ENCODE data around the gene KERA. TPM values are rescaled to one million over a fixed set of nuclear protein-coding genes. Genes with fewer than 3 reads are reported as not detected.

Gene KERA
- total RNA-seq = not detected in 2 replicates

GRCh38 chr12:91057368-91058165, at the start of gene KERA:
TSS of gene KERA (minus strand) at chr12:91058024. CDS start at chr12:91056281, 1,743 bp downstream.

GRCh38 chr12:91004872-91005271, 53.0 kb downstream of the KERA start, which contains the start of gene EPYC:
TSS of gene EPYC (minus strand) at chr12:91004972. CDS start at chr12:91002565, 2,407 bp downstream.

Other genes starting within 250 kb of the KERA start
- gene CCER1, start 102.8 kb downstream of the KERA start, total RNA-seq = not detected in 2 replicates
- gene EPYC, start 53.1 kb downstream of the KERA start, total RNA-seq = 0.13 TPM in 1 of 2 replicates, not detected in the other
- gene LUM, start 53.5 kb upstream of the KERA start, total RNA-seq = 17.6 and 80.2 TPM in 2 replicates
- gene DCN, start 124.8 kb upstream of the KERA start, total RNA-seq = 110 and 498 TPM in 2 replicates

Data from mesangial cell (primary cell).